GM23248 (cell line): ENCODE data around the gene ARID1B.

Experiments used
- EZH2 ChIP-seq: fragments of 200-600 bp; sonication (generic); IDR thresholded peaks from 2 replicates; pipeline ENCODE4 v1.6.1; 2018; ENCODE audit warnings: antibody characterized with exemption, mild to moderate bottlenecking; ENCODE audit not compliant: insufficient read depth, poor library complexity, severe bottlenecking
- EZH2phosphoT487 ChIP-seq: fragments of 200-600 bp; sonication (generic); IDR thresholded peaks from 2 replicates; pipeline ENCODE4 v1.6.1; 2018; ENCODE audit warnings: antibody characterized with exemption, moderate library complexity, mild to moderate bottlenecking, low read depth; ENCODE audit not compliant: insufficient read depth

DNA sequence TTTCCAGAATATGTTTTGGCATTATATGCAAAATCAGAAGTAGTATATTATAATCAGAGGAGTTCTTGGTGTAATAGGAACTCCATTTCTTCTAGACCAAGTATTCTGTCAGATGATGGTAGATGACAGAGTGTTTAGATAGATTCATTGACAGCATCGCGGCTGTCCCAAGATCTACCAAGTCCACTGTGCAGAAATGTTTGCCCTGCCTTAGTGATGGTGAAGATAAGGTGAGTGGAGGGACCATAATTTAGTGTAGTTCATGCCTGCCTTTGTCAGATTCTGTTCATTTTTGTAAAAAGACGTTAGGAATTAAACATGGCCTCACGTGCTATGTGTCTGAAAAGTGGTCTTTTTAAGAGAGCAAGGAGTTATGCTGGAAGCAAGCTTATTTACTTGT lies 270.1 kb downstream of the ARID1B start:
- TF ChIP-seq EZH2phosphoT487 (no peak), EZH2 (no peak)
